DND-41 (cell line): ENCODE results near the gene EPB41L3.

Experiments
- EZH2 ChIP-seq: IDR thresholded peaks from 3 replicates; pipeline ENCODE4 v1.6.1; 2012; ENCODE audit warnings: borderline replicate concordance, low read depth, mild to moderate bottlenecking, moderate library complexity, low read length, inconsistent platforms; ENCODE audit not compliant: severe bottlenecking
- TF ChIP-seq, protein P1 (sequence below): IDR thresholded peaks from 2 replicates; pipeline ENCODE4 v1.5.1; 2012; ENCODE audit warnings: borderline replicate concordance, low read length, moderate library complexity, mild to moderate bottlenecking; ENCODE audit not compliant: poor library complexity, severe bottlenecking; ENCODE audit errors: extremely low read depth

DNA sequence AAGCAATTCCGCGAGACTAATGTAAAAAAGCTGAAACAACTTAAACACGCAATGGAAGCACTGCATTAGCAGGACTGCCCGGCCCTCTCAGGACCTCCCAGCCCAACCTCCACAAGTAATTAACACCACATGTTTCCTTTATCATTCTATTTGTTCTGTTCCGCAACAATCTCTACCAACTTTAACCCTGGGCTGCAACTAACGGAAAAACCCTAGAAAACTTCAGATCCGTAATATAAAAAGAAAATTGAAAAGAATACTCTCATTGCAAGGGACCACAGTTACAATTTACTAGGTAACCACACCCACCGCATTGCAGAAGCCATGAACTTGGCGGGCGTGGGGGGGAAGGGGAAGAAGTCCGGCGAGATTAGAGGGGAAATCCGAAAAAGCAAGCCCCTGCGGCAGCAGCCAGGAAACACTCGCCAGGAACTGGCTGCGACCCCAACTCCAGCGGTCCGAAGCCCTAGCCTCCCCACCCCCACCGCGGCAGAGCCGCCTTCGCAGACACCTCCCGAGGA is 1.2 kb downstream of the EPB41L3 start:
- TF ChIP-seq, protein P1, sequence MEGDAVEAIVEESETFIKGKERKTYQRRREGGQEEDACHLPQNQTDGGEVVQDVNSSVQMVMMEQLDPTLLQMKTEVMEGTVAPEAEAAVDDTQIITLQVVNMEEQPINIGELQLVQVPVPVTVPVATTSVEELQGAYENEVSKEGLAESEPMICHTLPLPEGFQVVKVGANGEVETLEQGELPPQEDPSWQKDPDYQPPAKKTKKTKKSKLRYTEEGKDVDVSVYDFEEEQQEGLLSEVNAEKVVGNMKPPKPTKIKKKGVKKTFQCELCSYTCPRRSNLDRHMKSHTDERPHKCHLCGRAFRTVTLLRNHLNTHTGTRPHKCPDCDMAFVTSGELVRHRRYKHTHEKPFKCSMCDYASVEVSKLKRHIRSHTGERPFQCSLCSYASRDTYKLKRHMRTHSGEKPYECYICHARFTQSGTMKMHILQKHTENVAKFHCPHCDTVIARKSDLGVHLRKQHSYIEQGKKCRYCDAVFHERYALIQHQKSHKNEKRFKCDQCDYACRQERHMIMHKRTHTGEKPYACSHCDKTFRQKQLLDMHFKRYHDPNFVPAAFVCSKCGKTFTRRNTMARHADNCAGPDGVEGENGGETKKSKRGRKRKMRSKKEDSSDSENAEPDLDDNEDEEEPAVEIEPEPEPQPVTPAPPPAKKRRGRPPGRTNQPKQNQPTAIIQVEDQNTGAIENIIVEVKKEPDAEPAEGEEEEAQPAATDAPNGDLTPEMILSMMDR = no peak
- TF ChIP-seq EZH2 = no peak
